DND-41 (cell line): ENCODE results near the gene OLR1.

Experiments
- EZH2 ChIP-seq: IDR thresholded peaks from 3 replicates; pipeline ENCODE4 v1.6.1; 2012; ENCODE audit warnings: borderline replicate concordance, low read depth, mild to moderate bottlenecking, moderate library complexity, low read length, inconsistent platforms; ENCODE audit not compliant: severe bottlenecking
- TF ChIP-seq, protein P1 (sequence below): IDR thresholded peaks from 2 replicates; pipeline ENCODE4 v1.5.1; 2012; ENCODE audit warnings: borderline replicate concordance, low read length, moderate library complexity, mild to moderate bottlenecking; ENCODE audit not compliant: poor library complexity, severe bottlenecking; ENCODE audit errors: extremely low read depth

DNA sequence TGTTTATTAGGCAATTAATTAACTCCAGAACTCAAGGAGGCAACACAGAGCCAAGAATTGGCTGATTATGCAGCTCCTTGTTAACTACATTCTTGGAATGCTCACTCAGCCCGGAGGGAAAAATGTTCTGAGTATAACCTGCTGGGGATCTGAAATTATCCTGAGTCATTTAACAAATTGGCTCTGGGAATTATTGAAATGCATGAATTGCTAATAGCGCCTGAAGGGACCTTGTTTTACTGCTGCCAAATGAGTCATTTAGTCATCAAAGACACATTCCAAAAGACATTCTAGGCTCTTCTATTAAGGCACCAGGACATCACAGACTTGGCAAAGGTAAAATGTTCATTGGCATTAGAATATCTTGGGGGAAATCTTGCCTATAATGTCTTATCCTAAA is 19.9 kb upstream of the OLR1 start:
- TF ChIP-seq, protein P1, sequence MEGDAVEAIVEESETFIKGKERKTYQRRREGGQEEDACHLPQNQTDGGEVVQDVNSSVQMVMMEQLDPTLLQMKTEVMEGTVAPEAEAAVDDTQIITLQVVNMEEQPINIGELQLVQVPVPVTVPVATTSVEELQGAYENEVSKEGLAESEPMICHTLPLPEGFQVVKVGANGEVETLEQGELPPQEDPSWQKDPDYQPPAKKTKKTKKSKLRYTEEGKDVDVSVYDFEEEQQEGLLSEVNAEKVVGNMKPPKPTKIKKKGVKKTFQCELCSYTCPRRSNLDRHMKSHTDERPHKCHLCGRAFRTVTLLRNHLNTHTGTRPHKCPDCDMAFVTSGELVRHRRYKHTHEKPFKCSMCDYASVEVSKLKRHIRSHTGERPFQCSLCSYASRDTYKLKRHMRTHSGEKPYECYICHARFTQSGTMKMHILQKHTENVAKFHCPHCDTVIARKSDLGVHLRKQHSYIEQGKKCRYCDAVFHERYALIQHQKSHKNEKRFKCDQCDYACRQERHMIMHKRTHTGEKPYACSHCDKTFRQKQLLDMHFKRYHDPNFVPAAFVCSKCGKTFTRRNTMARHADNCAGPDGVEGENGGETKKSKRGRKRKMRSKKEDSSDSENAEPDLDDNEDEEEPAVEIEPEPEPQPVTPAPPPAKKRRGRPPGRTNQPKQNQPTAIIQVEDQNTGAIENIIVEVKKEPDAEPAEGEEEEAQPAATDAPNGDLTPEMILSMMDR, result no peak
- TF ChIP-seq EZH2, result no peak
